DMS53 treated with DMSO at 0.1 percent for 48 hours (cell line): Measurements from ENCODE around the gene DLG2.
A peak's percentile ranks its signal among the peaks of the same experiment; 100 is the strongest.

Experiments
- DNase-seq: peaks from one replicate; lab custom pipeline; 2025; ENCODE audit not compliant: unreplicated experiment; lab: John Stamatoyannopoulos, UW

The DLG2 gene

GRCh38 chr11:84164728-84165127 lies 1462.4 kb downstream of the DLG2 start:
- no peak for DNase-seq

GRCh38 chr11:84163116-84163515 lies 1464.0 kb downstream of the DLG2 start:
- DNase-seq: no peak

- no peak for DNase-seq
Measured at GRCh38 chr11:84157639-84158038, 1469.5 kb downstream of the DLG2 start.

- DNase-seq: no peak
Measured at GRCh38 chr11:84146826-84147225, 1480.3 kb downstream of the DLG2 start.

- DNase-seq: no peak
Measured at GRCh38 chr11:84145616-84146185, 1481.4 kb downstream of the DLG2 start.

- DNase-seq: no peak
Measured at GRCh38 chr11:84144531-84144930, 1482.6 kb downstream of the DLG2 start.

GRCh38 chr11:84142411-84142810 lies 1484.7 kb downstream of the DLG2 start:
- DNase-seq: no peak

- no peak for DNase-seq
Measured at GRCh38 chr11:84140386-84141169, 1486.6 kb downstream of the DLG2 start.

GRCh38 chr11:84137960-84138359 lies 1489.2 kb downstream of the DLG2 start:
- DNase-seq: no peak

GRCh38 chr11:84137505-84137904 lies 1489.6 kb downstream of the DLG2 start:
- DNase-seq: no peak

GRCh38 chr11:84136926-84137325 lies 1490.2 kb downstream of the DLG2 start:
- no peak for DNase-seq

GRCh38 chr11:84130646-84131427 lies 1496.3 kb downstream of the DLG2 start:
- peak; percentile 94 for DNase-seq

- no peak for DNase-seq
Measured at GRCh38 chr11:84129961-84130576, 1497.1 kb downstream of the DLG2 start.

GRCh38 chr11:84128840-84129239 lies 1498.3 kb downstream of the DLG2 start:
- no peak for DNase-seq

GRCh38 chr11:84117394-84117793 lies 1509.8 kb downstream of the DLG2 start:
- DNase-seq: no peak

GRCh38 chr11:84106541-84106940 lies 1520.6 kb downstream of the DLG2 start:
- peak; percentile 96 for DNase-seq

- no peak for DNase-seq
Measured at GRCh38 chr11:84105148-84105547, 1522.0 kb downstream of the DLG2 start.

- DNase-seq: no peak
Measured at GRCh38 chr11:84103096-84103495, 1524.0 kb downstream of the DLG2 start.

GRCh38 chr11:84097186-84097585 lies 1530.0 kb downstream of the DLG2 start:
- DNase-seq: no peak

- no peak for DNase-seq
Measured at GRCh38 chr11:84091212-84091986, 1535.7 kb downstream of the DLG2 start.
